Neuronal stem cell (in vitro differentiated cells): ENCODE measurements around the gene TCN2.

Experiments
- DNase-seq: peaks from one replicate; pipeline ENCODE4 v3.0.0-alpha.2; 2013; ENCODE audit warnings: low spot score
- H2AFZ ChIP-seq: one replicate; pipeline ENCODE4 v1.6.1; 2013; ENCODE audit warnings: mild to moderate bottlenecking, low read length, inconsistent platforms
- H2AK5ac ChIP-seq: 2 replicates; pipeline ENCODE4 v1.6.1; 2013; ENCODE audit warnings: low read depth, mild to moderate bottlenecking, inconsistent platforms, low read length, moderate library complexity, mixed read lengths
- H2BK120ac ChIP-seq: 2 replicates; pipeline ENCODE4 v1.6.1; 2013; ENCODE audit warnings: low read depth, mild to moderate bottlenecking, inconsistent platforms, low read length, moderate library complexity, mixed read lengths
- H2BK12ac ChIP-seq: one replicate; pipeline ENCODE4 v1.6.1; 2013; ENCODE audit warnings: low read length, inconsistent platforms
- H2BK15ac ChIP-seq: 2 replicates; pipeline ENCODE4 v1.6.1; 2013; ENCODE audit warnings: mild to moderate bottlenecking, low read length, inconsistent platforms, mixed read lengths
- H2BK5ac ChIP-seq: one replicate; pipeline ENCODE4 v1.6.1; 2013; ENCODE audit warnings: inconsistent platforms, mild to moderate bottlenecking, low read length, moderate library complexity
- H3K14ac ChIP-seq: one replicate; pipeline ENCODE4 v1.6.1; 2013; ENCODE audit warnings: low read length, inconsistent platforms
- H3K18ac ChIP-seq: 2 replicates; pipeline ENCODE4 v1.6.1; 2013; ENCODE audit warnings: low read length, inconsistent platforms
- H3K23ac ChIP-seq: 2 replicates; pipeline ENCODE4 v1.6.1; 2013; ENCODE audit warnings: low read depth, mild to moderate bottlenecking, mixed read lengths, low read length, inconsistent platforms; ENCODE audit not compliant: poor library complexity
- H3K27ac ChIP-seq: replicated peaks from 3 replicates; pipeline ENCODE4 v1.5.1; 2013; ENCODE audit warnings: low read length, inconsistent platforms
- H3K27me3 ChIP-seq, 3 experiments: 2 replicates each; pipeline ENCODE4 v1.6.1; 2013; ENCODE audit warnings: low read length in 3 of 3, mild to moderate bottlenecking in 2 of 3, inconsistent platforms in 1 of 3, low read depth in 1 of 3, mixed read lengths in 1 of 3, moderate library complexity in 1 of 3; ENCODE audit not compliant: control insufficient read depth in 3 of 3, insufficient read depth in 3 of 3
- H3K36me3 ChIP-seq, 2 donors: replicated peaks in 1 of 2; 2 replicates each; pipeline ENCODE4 v1.6.1; 2013; ENCODE audit warnings: low read length in 2 of 2; ENCODE audit not compliant: control insufficient read depth in 2 of 2, insufficient read depth in 2 of 2
- H3K4ac ChIP-seq: 2 replicates; pipeline ENCODE4 v1.6.1; 2013; ENCODE audit warnings: inconsistent platforms, mild to moderate bottlenecking, low read length, moderate library complexity
- H3K4me1 ChIP-seq, 2 donors: 1 replicate in 1 of 2; 2 replicates in 1 of 2; pipeline ENCODE4 v1.6.1; 2013; ENCODE audit warnings: low read length in 2 of 2, low read depth in 1 of 2; ENCODE audit not compliant: control insufficient read depth in 2 of 2, insufficient read depth in 1 of 2
- H3K4me2 ChIP-seq: one replicate; pipeline ENCODE4 v1.6.1; 2013; ENCODE audit warnings: mild to moderate bottlenecking, low read length, inconsistent platforms; ENCODE audit not compliant: insufficient read depth, poor library complexity, severe bottlenecking
- H3K4me3 ChIP-seq, 2 donors: 2 replicates each; pipeline ENCODE4 v1.5.1; 2013; ENCODE audit warnings: low read length in 2 of 2, mild to moderate bottlenecking in 2 of 2, inconsistent platforms in 1 of 2, moderate library complexity in 1 of 2
- H3K79me1 ChIP-seq: one replicate; pipeline ENCODE4 v1.6.1; 2013; ENCODE audit warnings: low read depth, mild to moderate bottlenecking, inconsistent platforms, low read length, moderate library complexity
- H3K9ac ChIP-seq: one replicate; pipeline ENCODE4 v1.6.1; 2013; ENCODE audit warnings: mild to moderate bottlenecking, low read depth, low read length, inconsistent platforms; ENCODE audit not compliant: poor library complexity
- H3K9me3 ChIP-seq, 2 donors: replicated peaks in 1 of 2; 2 replicates each; pipeline versions ENCODE3 to v1.6.1; 2013; ENCODE audit warnings: low read length in 2 of 2, mild to moderate bottlenecking in 2 of 2, inconsistent platforms in 1 of 2, low read depth in 1 of 2, mixed read lengths in 1 of 2, moderate library complexity in 1 of 2; ENCODE audit not compliant: control insufficient read depth in 2 of 2, insufficient read depth in 1 of 2
- H4K8ac ChIP-seq: one replicate; pipeline ENCODE4 v1.6.1; 2013; ENCODE audit warnings: low read depth, mild to moderate bottlenecking, inconsistent platforms, low read length, moderate library complexity
- H4K91ac ChIP-seq: one replicate; pipeline ENCODE4 v1.6.1; 2013; ENCODE audit warnings: low read length, low read depth, mild to moderate bottlenecking, inconsistent platforms; ENCODE audit not compliant: poor library complexity
- WGBS, 2 donors: extraction: QIAGEN DNeasy Blood & Tissue Kit; methylation state at CpG; one replicate each; pipeline ENCODE4 v1.1.7; 2013; ENCODE audit warnings: missing lambda C conversion rate in 2 of 2, mixed read lengths in 1 of 2; ENCODE audit not compliant: insufficient read length in 2 of 2, insufficient replicate concordance in 1 of 2; ENCODE audit errors: extremely low coverage in 2 of 2; 5-methylcytosine and 5-hydroxymethylcytosine counted together

TCN2 gene

DNA sequence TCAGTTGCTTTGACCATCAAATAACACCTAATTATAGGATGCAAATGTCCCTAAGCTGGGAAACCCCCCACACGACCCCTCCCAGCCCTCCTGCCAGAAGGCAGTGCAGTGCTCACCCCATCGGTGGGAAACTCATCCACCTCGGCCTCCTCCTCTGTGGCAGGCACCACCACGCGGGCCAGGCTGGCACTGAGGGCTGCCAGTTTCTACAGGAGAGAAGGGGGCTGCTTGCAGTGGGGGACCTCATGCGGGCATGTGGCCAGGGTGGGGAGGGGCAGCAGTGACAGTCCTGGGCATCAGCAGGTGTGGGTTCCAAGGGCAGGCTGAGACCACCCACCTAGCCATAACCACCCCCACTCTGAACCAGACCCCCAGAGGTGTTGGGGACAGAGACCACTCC lies 26.1 kb upstream of the TCN2 start:
- H3K9ac ChIP-seq, result no peak overlapping the region
- H3K9me3 ChIP-seq, result no peaks in the 10 kb centered on the region
- H2BK15ac ChIP-seq, result no peak overlapping the region
- no peak overlapping the region for H3K14ac ChIP-seq
- no peak overlapping the region for H3K18ac ChIP-seq
- no peaks in the 10 kb centered on the region for H3K27me3 ChIP-seq
- H3K36me3 ChIP-seq, result peaks cover 80 to 99% of the 10 kb centered on the region in 2 donors
- peaks cover 8 to 10% of the 10 kb centered on the region in 2 donors for H3K4me1 ChIP-seq
- no peak overlapping the region for H4K91ac ChIP-seq
- H2AK5ac ChIP-seq, result no peak overlapping the region
- peak overlapping the region; percentile 6 for H3K4ac ChIP-seq
- WGBS, 2 donors, result no CpG with 5 or more reads among the region's 6 CpGs
- no peak overlapping the region for H2AFZ ChIP-seq
- no peak for DNase-seq
- peaks cover 3% of the 10 kb centered on the region for H3K79me1 ChIP-seq
- H2BK5ac ChIP-seq, result no peak overlapping the region
- no peak overlapping the region for H2BK12ac ChIP-seq
- no peak overlapping the region for H4K8ac ChIP-seq
- no peak overlapping the region for H3K4me2 ChIP-seq
- no peak overlapping the region for H2BK120ac ChIP-seq
- H3K4me3 ChIP-seq, result no peak overlapping the region
- H3K27ac ChIP-seq, result no peak overlapping the region
- no peak overlapping the region for H3K23ac ChIP-seq

GRCh38 chr22:30582051-30582450 lies 24.9 kb upstream of the TCN2 start:
- H3K4me3 ChIP-seq, result no peak overlapping the region
- H3K36me3 ChIP-seq, result peaks cover 78 to 99% of the 10 kb centered on the region in 2 donors
- no peak overlapping the region for H3K23ac ChIP-seq
- no peaks in the 10 kb centered on the region for H3K27me3 ChIP-seq
- no CpG with 5 or more reads among the region's 6 CpGs for WGBS, 2 donors
- H2BK15ac ChIP-seq, result no peak overlapping the region
- H3K79me1 ChIP-seq, result peaks cover 3% of the 10 kb centered on the region
- H3K4me2 ChIP-seq, result no peak overlapping the region
- H3K18ac ChIP-seq, result no peak overlapping the region
- peak overlapping the region; percentile 9 for H3K9ac ChIP-seq
- H2AFZ ChIP-seq, result no peak overlapping the region
- H4K91ac ChIP-seq, result no peak overlapping the region
- H3K27ac ChIP-seq, result no peak overlapping the region
- no peak overlapping the region for H3K4ac ChIP-seq
- H2AK5ac ChIP-seq, result no peak overlapping the region
- H2BK5ac ChIP-seq, result peak overlapping the region; percentile 48
- peak overlapping the region; percentile 49 for H2BK12ac ChIP-seq
- no peak overlapping the region for H3K14ac ChIP-seq
- H4K8ac ChIP-seq, result no peak overlapping the region
- no peaks in the 10 kb centered on the region for H3K9me3 ChIP-seq
- H2BK120ac ChIP-seq, result no peak overlapping the region
- no peak for DNase-seq
- H3K4me1 ChIP-seq, result peaks cover 8 to 10% of the 10 kb centered on the region in 2 donors

GRCh38 chr22:30582788-30583545 lies 24.0 kb upstream of the TCN2 start:
- Histone ChIP-seq H3K27ac (peak overlapping the region; percentile 47), H3K4me1 (peaks cover 8 to 10% of the 10 kb centered on the region in 2 donors), H3K4me2 (peak overlapping the region; percentile 31), H3K23ac (no peak overlapping the region), H2BK120ac (no peak overlapping the region), H3K14ac (no peak overlapping the region), H3K27me3 (no peaks in the 10 kb centered on the region), H3K18ac (peak overlapping the region; percentile 59), H3K4ac (no peak overlapping the region), H3K9ac (peak overlapping the region; percentile 17), H3K9me3 (no peaks in the 10 kb centered on the region), H3K36me3 (peaks cover 79 to 99% of the 10 kb centered on the region in 2 donors), H2BK15ac (no peak overlapping the region), H2BK5ac (peak overlapping the region; percentile 48), H3K4me3 (no peak overlapping the region), H2AK5ac (peak overlapping the region; percentile 60), H4K8ac (no peak overlapping the region), H2AFZ (no peak overlapping the region), H2BK12ac (peak overlapping the region; percentile 1), H3K79me1 (peaks cover 3% of the 10 kb centered on the region), H4K91ac (no peak overlapping the region)
- no CpG with 5 or more reads among the region's 13 CpGs for WGBS, 2 donors
- DNase-seq, result no peak

GRCh38 chr22:30584441-30584840 lies 22.5 kb upstream of the TCN2 start:
- DNase-seq, result no peak
- H2AK5ac ChIP-seq, result no peak overlapping the region
- peak overlapping the region; percentile 67 for H3K23ac ChIP-seq
- no peak overlapping the region for H3K27ac ChIP-seq
- peaks cover 5% of the 10 kb centered on the region for H3K79me1 ChIP-seq
- H2BK5ac ChIP-seq, result no peak overlapping the region
- H4K91ac ChIP-seq, result no peak overlapping the region
- H4K8ac ChIP-seq, result no peak overlapping the region
- H2AFZ ChIP-seq, result no peak overlapping the region
- H3K36me3 ChIP-seq, result peaks cover 75 to 99% of the 10 kb centered on the region in 2 donors
- H3K4ac ChIP-seq, result no peak overlapping the region
- no peak overlapping the region for H3K4me2 ChIP-seq
- H3K4me3 ChIP-seq, result peak overlapping the region in 1 of 2 donors; percentile 19
- no peak overlapping the region for H2BK12ac ChIP-seq
- H2BK120ac ChIP-seq, result no peak overlapping the region
- no peaks in the 10 kb centered on the region for H3K27me3 ChIP-seq
- no peaks in the 10 kb centered on the region for H3K9me3 ChIP-seq
- peak overlapping the region; percentile 34 for H3K9ac ChIP-seq
- no peak overlapping the region for H3K18ac ChIP-seq
- H3K14ac ChIP-seq, result no peak overlapping the region
- no CpG with 5 or more reads among the region's 15 CpGs for WGBS, 2 donors
- peaks cover 8 to 10% of the 10 kb centered on the region in 2 donors for H3K4me1 ChIP-seq
- H2BK15ac ChIP-seq, result no peak overlapping the region
